Psoas muscle (tissue), 8 donors: ENCODE data around the gene SCAANT1. TPM values are rescaled to one million over a fixed set of nuclear protein-coding genes. Genes with fewer than 3 reads are reported as not detected.

ENCODE experiments used
- ATAC-seq, 4 donors: fragments of 200-7000 bp; cut with Tn5 transposase; one replicate each; pipeline ENCODE4 v1.9.1; 2020; ENCODE audit warnings: moderate library complexity in 3 of 4, mild to moderate bottlenecking in 2 of 4
- DNase-seq, 2 donors: peaks; one replicate each; pipeline ENCODE4 v3.0.0-alpha.2; 2020
- H3K27ac ChIP-seq: fragments of 200-600 bp; one replicate; pipeline ENCODE4 v1.8.0; 2022
- H3K27me3 ChIP-seq, 3 donors: fragments of 200-600 bp in 1 of 3; one replicate each; pipeline versions ENCODE4 v1.6.1 to v1.8.0; 2013 to 2022; ENCODE audit warnings: low read length in 2 of 3, mild to moderate bottlenecking in 2 of 3, moderate library complexity in 1 of 3; ENCODE audit not compliant: insufficient read depth in 3 of 3
- H3K36me3 ChIP-seq, 2 donors: fragments of 200-600 bp in 1 of 2; one replicate each; pipeline versions ENCODE4 v1.6.1 to v1.8.0; 2013 to 2022; ENCODE audit warnings: low read depth in 1 of 2, mild to moderate bottlenecking in 1 of 2, moderate library complexity in 1 of 2; ENCODE audit not compliant: insufficient read depth in 1 of 2
- H3K4me1 ChIP-seq: fragments of 200-600 bp; one replicate; pipeline ENCODE4 v1.8.0; 2022
- H3K4me3 ChIP-seq: fragments of 200-600 bp; one replicate; pipeline ENCODE4 v1.8.0; 2022; ENCODE audit warnings: mild to moderate bottlenecking
- H3K9me3 ChIP-seq: fragments of 200-600 bp; one replicate; pipeline ENCODE4 v1.8.0; 2022
- CTCF ChIP-seq: fragments of 200-600 bp; IDR thresholded peaks from one replicate; pipeline ENCODE4 v1.8.0; 2022; ENCODE audit warnings: antibody characterized with exemption
- WGBS, 3 donors: extraction: QIAGEN DNeasy Blood & Tissue Kit; methylation state at CpG; one replicate each; pipeline versions ENCODE4 v1.1.6 to v1.1.7; 2013; 5-methylcytosine and 5-hydroxymethylcytosine counted together
- intact Hi-C, 2 donors: fragments of 100-400 bp; cut with DNase I; formaldehyde crosslinking; loops; one replicate each; pipeline versions ENCODE4 v1.11.0 to v1.14.2; 2022
- polyA plus RNA-seq, 3 donors: library from polyadenylated mRNA; stranded (reverse); fragments of 200-250 nt; gene quantifications; one replicate each; pipeline ENCODE4 v1.2.3, GENCODE V29; 2013
- total RNA-seq, 4 donors: library from RNA; stranded (reverse); fragmentation: NEBNext Ultra II Directional in 2 of 4; extraction: Animal tissue kit (Norgen Biotek cat#: 25700) in 2 of 4; gene quantifications; one replicate each; pipeline versions ENCODE4 v1.2.1 to v1.2.4, GENCODE V29; 2021 to 2023
- donor health status: healthy with polysubstance abuse.
- donor health status: DM: no; HTN: no; CAD: no; lungs with moderate emphysema.
- donor health status: Bipolar disorder and iron deficiency.
- donor health status: healthy.
- donor health status: DM: yes; HTN: yes; CAD: no.
- donor health status: DM: no; HTN: no; CAD: no.
- donor health status: DM: no; HTN: no; CAD: no.
- donor health status: DM: yes; HTN: yes; CAD: no.

SCAANT1 gene
- total and polyA plus RNA-seq, 7 donors = not detected

- Histone ChIP-seq H3K27me3 (no peaks in the 10 kb centered on the region), H3K4me1 (peaks cover 25% of the 10 kb centered on the region), H3K36me3 (peaks cover 3 to 36% of the 10 kb centered on the region in 2 donors), H3K4me3 (no peak overlapping the region), H3K27ac (no peak overlapping the region), H3K9me3 (no peaks in the 10 kb centered on the region)
- 65 to 73% (median 71%) methylated on average over 5 of the region's 5 CpGs for WGBS, 3 donors
- no peak for DNase-seq
- TF ChIP-seq CTCF = no peak
- no peak for ATAC-seq
- intact Hi-C loops = no loop called here
These were observed 16.6 kb downstream of the SCAANT1 start for GRCh38 chr3:63895422-63896189.

- Histone ChIP-seq H3K9me3 (no peaks in the 10 kb centered on the region), H3K4me3 (no peak overlapping the region), H3K27ac (no peak overlapping the region), H3K27me3 (no peaks in the 10 kb centered on the region), H3K4me1 (peaks cover 37% of the 10 kb centered on the region), H3K36me3 (peaks cover 0 to 13% of the 10 kb centered on the region in 2 donors)
- intact Hi-C loops = no loop called here
- no peak for ATAC-seq
- TF ChIP-seq CTCF = no peak
- 94 to 99% (median 97%) methylated on average over 1 of the region's 1 CpG for WGBS, 3 donors
- no peak for DNase-seq
These were observed 19.3 kb downstream of the SCAANT1 start for GRCh38 chr3:63892773-63893352.

- TF ChIP-seq CTCF = no peak
- Histone ChIP-seq H3K4me1 (peaks cover 43% of the 10 kb centered on the region), H3K9me3 (no peaks in the 10 kb centered on the region), H3K4me3 (no peak overlapping the region), H3K27ac (no peak overlapping the region), H3K27me3 (no peaks in the 10 kb centered on the region), H3K36me3 (peaks cover 0 to 13% of the 10 kb centered on the region in 2 donors)
- intact Hi-C loops = no loop called here
- no peak for DNase-seq
- 98% methylated on average over 5 of the region's 5 CpGs for WGBS, 3 donors
- ATAC-seq = no peak
These were observed 20.7 kb downstream of the SCAANT1 start for GRCh38 chr3:63891518-63891917.

- intact Hi-C loops = no loop called here
- ATAC-seq = peak; percentile 86 to 96 (median 92)
These were observed 25.3 kb downstream of the SCAANT1 start for GRCh38 chr3:63886858-63887257.

More at GRCh38 chr3:63886858-63887257, 25.3 kb downstream of the SCAANT1 start:
- 24 to 29% (median 28%) methylated on average over 3 of the region's 3 CpGs for WGBS, 3 donors
- peak overlapping the region; percentile 19 for H3K4me3 ChIP-seq
- peaks cover 0 to 12% of the 10 kb centered on the region in 2 donors for H3K36me3 ChIP-seq
- H3K27ac ChIP-seq = peak overlapping the region; percentile 51
- no peak for TF ChIP-seq CTCF
- no peaks in the 10 kb centered on the region for H3K27me3 ChIP-seq
- DNase-seq = no peak
- H3K9me3 ChIP-seq = no peaks in the 10 kb centered on the region
- H3K4me1 ChIP-seq = peaks cover 39% of the 10 kb centered on the region
